Astrocyte (in vitro differentiated cells and primary cell): ENCODE data around the gene CAPN9. TPM values are rescaled to one million over a fixed set of nuclear protein-coding genes. Genes with fewer than 3 reads are reported as not detected.
"Not testable (repeated sequence)": the region's sequence is repeated elsewhere in the genome, so short reads cannot be mapped to it uniquely, and the experiment has no call there.

ENCODE experiments used
- DNase-seq: peaks from one replicate; pipeline ENCODE4 v3.0.0-alpha.2; 2010; ENCODE audit warnings: low read depth
- FAIRE-seq: peaks from 2 replicates; lab custom pipeline; 2011; peaks lifted over from hg19 to GRCh38; lab: Jason Lieb, UNC
- H2AFZ ChIP-seq: 2 replicates; pipeline ENCODE4 v1.6.0; 2012; ENCODE audit warnings: low read depth, low read length, inconsistent platforms
- H3K27ac ChIP-seq: 2 replicates; pipeline ENCODE4 v1.5.1; 2011; ENCODE audit warnings: low read depth, low read length, inconsistent platforms
- H3K27me3 ChIP-seq: 2 replicates; pipeline ENCODE4 v1.6.0; 2011; ENCODE audit warnings: low read length, inconsistent platforms; ENCODE audit not compliant: insufficient read depth
- H3K36me3 ChIP-seq: 2 replicates; pipeline ENCODE4 v1.5.1; 2011; ENCODE audit warnings: low read length, inconsistent platforms; ENCODE audit not compliant: insufficient read depth
- H3K4me1 ChIP-seq: 2 replicates; pipeline ENCODE4 v1.5.1; 2011; ENCODE audit warnings: low read length, inconsistent platforms; ENCODE audit not compliant: insufficient read depth
- H3K4me2 ChIP-seq: 2 replicates; pipeline ENCODE4 v1.6.0; 2012; ENCODE audit warnings: low read length, inconsistent platforms
- H3K4me3 ChIP-seq: 2 replicates; pipeline ENCODE4 v1.5.1; 2011; ENCODE audit warnings: low read depth, mild to moderate bottlenecking, low read length, inconsistent platforms; ENCODE audit not compliant: insufficient read depth
- H3K79me2 ChIP-seq: 2 replicates; pipeline ENCODE4 v1.6.0; 2012; ENCODE audit warnings: mild to moderate bottlenecking, low read length, inconsistent platforms; ENCODE audit not compliant: insufficient read depth
- H3K9ac ChIP-seq: 2 replicates; pipeline ENCODE4 v1.6.0; 2012; ENCODE audit warnings: mild to moderate bottlenecking, low read length, inconsistent platforms
- H3K9me3 ChIP-seq: 2 replicates; pipeline ENCODE4 v1.5.1; 2012; ENCODE audit warnings: low read depth, mild to moderate bottlenecking, low read length, inconsistent platforms; ENCODE audit not compliant: insufficient read depth
- H4K20me1 ChIP-seq: 2 replicates; pipeline ENCODE4 v1.6.0; 2012; ENCODE audit warnings: low read length, inconsistent platforms; ENCODE audit not compliant: insufficient read depth
- H3K27ac Mint-ChIP-seq: one replicate; pipeline ENCODE4 v1.8.0; 2021; ENCODE audit warnings: mild to moderate bottlenecking, mixed read lengths; ENCODE audit not compliant: unreplicated experiment
- H3K27me3 Mint-ChIP-seq: one replicate; pipeline ENCODE4 v1.8.0; 2021; ENCODE audit warnings: low read depth, mixed read lengths; ENCODE audit not compliant: unreplicated experiment
- H3K36me3 Mint-ChIP-seq: one replicate; pipeline ENCODE4 v1.8.0; 2021; ENCODE audit warnings: low read depth, mixed read lengths; ENCODE audit not compliant: unreplicated experiment
- H3K4me1 Mint-ChIP-seq: one replicate; pipeline ENCODE4 v1.8.0; 2021; ENCODE audit warnings: low read depth, mixed read lengths; ENCODE audit not compliant: unreplicated experiment
- H3K4me3 Mint-ChIP-seq: one replicate; pipeline ENCODE4 v1.8.0; 2021; ENCODE audit warnings: mild to moderate bottlenecking, moderate library complexity, mixed read lengths; ENCODE audit not compliant: unreplicated experiment
- H3K9me3 Mint-ChIP-seq: one replicate; pipeline ENCODE4 v1.8.0; 2021; ENCODE audit warnings: mild to moderate bottlenecking, mixed read lengths; ENCODE audit not compliant: unreplicated experiment
- CTCF ChIP-seq: IDR thresholded peaks from 2 replicates; pipeline ENCODE4 v1.5.1; 2011; ENCODE audit warnings: low read depth, mild to moderate bottlenecking, inconsistent platforms, low read length, moderate library complexity; ENCODE audit not compliant: insufficient read depth
- EZH2 ChIP-seq: IDR thresholded peaks from 2 replicates; pipeline ENCODE4 v1.6.1; 2012; ENCODE audit warnings: mild to moderate bottlenecking, low read length, inconsistent platforms; ENCODE audit not compliant: insufficient read depth
- total RNA-seq: library from RNA; stranded (reverse); gene quantifications from 2 replicates; pipeline ENCODE4 v1.2.1, GENCODE V29; 2021

The CAPN9 gene
- total RNA-seq, 1 donor from 2014 or later: not detected

- peaks cover 11% of the 10 kb centered on the region for H3K4me1 ChIP-seq
- DNase-seq (no peak), FAIRE-seq (no peak)
- H3K9me3 ChIP-seq: no peaks in the 10 kb centered on the region
- Mint-ChIP-seq H3K4me1 (peaks cover 15% of the 10 kb centered on the region), H3K27ac (no peak overlapping the region), H3K27me3 (peaks cover 10% of the 10 kb centered on the region), H3K36me3 (no peaks in the 10 kb centered on the region), H3K4me3 (no peak overlapping the region), H3K9me3 (peaks cover 8% of the 10 kb centered on the region)
- H3K9ac ChIP-seq: no peak overlapping the region
- no peak overlapping the region for H3K27ac ChIP-seq
- H3K36me3 ChIP-seq: no peaks in the 10 kb centered on the region
- no peaks in the 10 kb centered on the region for H4K20me1 ChIP-seq
- no peak overlapping the region for H2AFZ ChIP-seq
- H3K79me2 ChIP-seq: no peaks in the 10 kb centered on the region
- no peak overlapping the region for H3K4me3 ChIP-seq
- H3K27me3 ChIP-seq: no peaks in the 10 kb centered on the region
- TF ChIP-seq EZH2: no peak
- TF ChIP-seq CTCF: no peak
- no peak overlapping the region for H3K4me2 ChIP-seq
Observed at GRCh38 chr1:230715510-230715909, 31.7 kb upstream of the CAPN9 start.

GRCh38 chr1:230716453-230716852, 30.7 kb upstream of the CAPN9 start:
- not testable (repeated sequence) for H3K27me3 ChIP-seq, H4K20me1 ChIP-seq, FAIRE-seq, H3K27ac ChIP-seq, DNase-seq, H3K4me3 Mint-ChIP-seq, H3K36me3 Mint-ChIP-seq, H2AFZ ChIP-seq, H3K36me3 ChIP-seq, H3K9me3 ChIP-seq, H3K4me2 ChIP-seq, H3K4me3 ChIP-seq, H3K27ac Mint-ChIP-seq, H3K79me2 ChIP-seq, H3K9ac ChIP-seq
- Mint-ChIP-seq H3K4me1 (peaks cover 15% of the 10 kb centered on the region), H3K9me3 (peaks cover 11% of the 10 kb centered on the region), H3K27me3 (peaks cover 13% of the 10 kb centered on the region)
- H3K4me1 ChIP-seq: peaks cover 11% of the 10 kb centered on the region

- DNase-seq: peak; percentile 4
- no peak overlapping the region for H3K4me2 ChIP-seq
- Mint-ChIP-seq H3K9me3 (peaks cover 11% of the 10 kb centered on the region), H3K4me3 (no peak overlapping the region), H3K4me1 (peaks cover 15% of the 10 kb centered on the region), H3K27ac (no peak overlapping the region), H3K27me3 (peaks cover 9% of the 10 kb centered on the region), H3K36me3 (no peaks in the 10 kb centered on the region)
- peaks cover 2% of the 10 kb centered on the region for H3K9me3 ChIP-seq
- H3K27me3 ChIP-seq: no peaks in the 10 kb centered on the region
- no peak for FAIRE-seq
- no peak overlapping the region for H3K4me3 ChIP-seq
- TF ChIP-seq EZH2 (no peak), CTCF (no peak)
- H4K20me1 ChIP-seq: no peaks in the 10 kb centered on the region
- H3K27ac ChIP-seq: no peak overlapping the region
- no peak overlapping the region for H2AFZ ChIP-seq
- H3K4me1 ChIP-seq: peaks cover 11% of the 10 kb centered on the region
- H3K36me3 ChIP-seq: no peaks in the 10 kb centered on the region
- no peak overlapping the region for H3K9ac ChIP-seq
- no peaks in the 10 kb centered on the region for H3K79me2 ChIP-seq
Observed at GRCh38 chr1:230717251-230717650, 29.9 kb upstream of the CAPN9 start.

- not testable (repeated sequence) for H3K4me1 ChIP-seq, H3K4me1 Mint-ChIP-seq, H3K4me3 Mint-ChIP-seq, FAIRE-seq, H3K36me3 Mint-ChIP-seq, H3K9me3 ChIP-seq, H3K79me2 ChIP-seq, H3K4me3 ChIP-seq, H3K27ac ChIP-seq, H2AFZ ChIP-seq, H4K20me1 ChIP-seq, H3K9ac ChIP-seq, H3K4me2 ChIP-seq, H3K27me3 ChIP-seq, H3K27me3 Mint-ChIP-seq, H3K27ac Mint-ChIP-seq, DNase-seq, H3K36me3 ChIP-seq
- peaks cover 15% of the 10 kb centered on the region for H3K9me3 Mint-ChIP-seq
Observed at GRCh38 chr1:230721849-230722522, 25.2 kb upstream of the CAPN9 start.
